ENCODE measurements around the gene SRC. TPM values are rescaled to one million over a fixed set of nuclear protein-coding genes. Genes with fewer than 3 reads are reported as not detected.

SRC gene
- total RNA-seq, 1 experiment from 2014 or later: 42.3 TPM

GRCh38 chr20:37380864-37381579 is 35.1 kb downstream of the SRC start:
- Histone ChIP-seq H3K27ac (ENCODE audit: low read depth, low read length) (peak overlapping the region; percentile 60; the same call in 1 of the 2 replicates), H3K4me1 (ENCODE audit: control insufficient read depth in 1 of 2, insufficient read depth in 2 of 2, low read length in 2 of 2) (peaks cover 25 to 74% of the 10 kb centered on the region in 2 experiments), H3K4me2 (ENCODE audit: low read length) (no peak overlapping the region), H3K9me2 (ENCODE audit: insufficient read depth) (no peaks in the 10 kb centered on the region), H4K20me1 (ENCODE audit: insufficient read depth) (no peaks in the 10 kb centered on the region), H3K4me3 (replicated peaks in 1 of 2; ENCODE audit: low read depth in 1 of 2, low read length in 2 of 2) (no peak overlapping the region), H3K79me2 (ENCODE audit: insufficient read depth, low read length) (peaks cover 54% of the 10 kb centered on the region), H3K36me3 (ENCODE audit: control insufficient read depth in 1 of 2, insufficient read depth in 2 of 2, low read length in 2 of 2) (peaks cover 0 to 12% of the 10 kb centered on the region in 2 experiments; a peak in 1 of 4 replicates), H2AFZ (ENCODE audit: low read depth, low read length, poor library complexity, severe bottlenecking) (no peak overlapping the region), H3K9ac (ENCODE audit: low read length) (no peak overlapping the region), H3K27me3 (ENCODE audit: insufficient read depth, low read length) (no peaks in the 10 kb centered on the region), H3K9me3 (ENCODE audit: control insufficient read depth in 1 of 2, insufficient read depth in 1 of 2, low read depth in 1 of 2, low read length in 2 of 2) (no peaks in the 10 kb centered on the region)
- CTCF ChIA-PET: no interaction called here
- POLR2A ChIA-PET: no interaction called here
- intact Hi-C loops (cut with micrococcal nuclease): loop anchor here (5.0 kb wide), 1 partner anchor 89 kb away; no protein-coding TSS in a partner anchor
- no peak for DNase-seq (ENCODE audit: low read depth, low spot score)
- TF ChIP-seq SP1 (IDR thresholded peaks at IDR 0.05; ENCODE audit: low read depth): no peak
- TF ChIP-seq YY1 (IDR thresholded peaks at IDR 0.05; ENCODE audit: extremely low read depth, insufficient replicate concordance, low read depth, low read length): no peak
- TF ChIP-seq CEBPB (IDR thresholded peaks at IDR 0.05; ENCODE audit: low read depth): no peak
- TF ChIP-seq, protein P1, sequence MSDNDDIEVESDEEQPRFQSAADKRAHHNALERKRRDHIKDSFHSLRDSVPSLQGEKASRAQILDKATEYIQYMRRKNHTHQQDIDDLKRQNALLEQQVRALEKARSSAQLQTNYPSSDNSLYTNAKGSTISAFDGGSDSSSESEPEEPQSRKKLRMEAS (IDR thresholded peaks at IDR 0.05): no peak
- no peak for TF ChIP-seq POLR2AphosphoS5 (IDR thresholded peaks at IDR 0.05; ENCODE audit: low read depth, low read length)
- TF ChIP-seq, protein P2, sequence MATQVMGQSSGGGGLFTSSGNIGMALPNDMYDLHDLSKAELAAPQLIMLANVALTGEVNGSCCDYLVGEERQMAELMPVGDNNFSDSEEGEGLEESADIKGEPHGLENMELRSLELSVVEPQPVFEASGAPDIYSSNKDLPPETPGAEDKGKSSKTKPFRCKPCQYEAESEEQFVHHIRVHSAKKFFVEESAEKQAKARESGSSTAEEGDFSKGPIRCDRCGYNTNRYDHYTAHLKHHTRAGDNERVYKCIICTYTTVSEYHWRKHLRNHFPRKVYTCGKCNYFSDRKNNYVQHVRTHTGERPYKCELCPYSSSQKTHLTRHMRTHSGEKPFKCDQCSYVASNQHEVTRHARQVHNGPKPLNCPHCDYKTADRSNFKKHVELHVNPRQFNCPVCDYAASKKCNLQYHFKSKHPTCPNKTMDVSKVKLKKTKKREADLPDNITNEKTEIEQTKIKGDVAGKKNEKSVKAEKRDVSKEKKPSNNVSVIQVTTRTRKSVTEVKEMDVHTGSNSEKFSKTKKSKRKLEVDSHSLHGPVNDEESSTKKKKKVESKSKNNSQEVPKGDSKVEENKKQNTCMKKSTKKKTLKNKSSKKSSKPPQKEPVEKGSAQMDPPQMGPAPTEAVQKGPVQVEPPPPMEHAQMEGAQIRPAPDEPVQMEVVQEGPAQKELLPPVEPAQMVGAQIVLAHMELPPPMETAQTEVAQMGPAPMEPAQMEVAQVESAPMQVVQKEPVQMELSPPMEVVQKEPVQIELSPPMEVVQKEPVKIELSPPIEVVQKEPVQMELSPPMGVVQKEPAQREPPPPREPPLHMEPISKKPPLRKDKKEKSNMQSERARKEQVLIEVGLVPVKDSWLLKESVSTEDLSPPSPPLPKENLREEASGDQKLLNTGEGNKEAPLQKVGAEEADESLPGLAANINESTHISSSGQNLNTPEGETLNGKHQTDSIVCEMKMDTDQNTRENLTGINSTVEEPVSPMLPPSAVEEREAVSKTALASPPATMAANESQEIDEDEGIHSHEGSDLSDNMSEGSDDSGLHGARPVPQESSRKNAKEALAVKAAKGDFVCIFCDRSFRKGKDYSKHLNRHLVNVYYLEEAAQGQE (IDR thresholded peaks at IDR 0.05; ENCODE audit: low read depth): no peak
- TF ChIP-seq SIN3A (IDR thresholded peaks at IDR 0.05; ENCODE audit: low read depth): no peak
- no peak for TF ChIP-seq FOSL1 (IDR thresholded peaks at IDR 0.05; ENCODE audit: low read depth)
- TF ChIP-seq EZH2phosphoT487 (IDR thresholded peaks at IDR 0.05; ENCODE audit: borderline replicate concordance): no peak
- no peak for TF ChIP-seq CTCF (IDR thresholded peaks at IDR 0.05 in 2 of 3, conservative IDR thresholded peaks at IDR 0.05 in 1 of 3; ENCODE audit: borderline replicate concordance in 1 of 3, insufficient read depth in 1 of 3, low read depth in 2 of 3, low read length in 2 of 3)
- no peak for TF ChIP-seq ZFX (IDR thresholded peaks at IDR 0.05)
- TF ChIP-seq ATF3 (IDR thresholded peaks at IDR 0.05): no peak
- no peak for TF ChIP-seq EZH2 (IDR thresholded peaks at IDR 0.05)
- no peak for TF ChIP-seq ZBTB33 (IDR thresholded peaks at IDR 0.05; ENCODE audit: extremely low read depth, insufficient replicate concordance, low read length)
- no peak for TF ChIP-seq POLR2A (IDR thresholded peaks at IDR 0.05; ENCODE audit: borderline replicate concordance, extremely low read depth, insufficient read depth, insufficient read length)
- TF ChIP-seq TCF7L2 (IDR thresholded peaks at IDR 0.05; ENCODE audit: borderline replicate concordance, extremely low read depth, insufficient read depth, insufficient read length): no peak
- TF ChIP-seq CBX3 (IDR thresholded peaks at IDR 0.05; ENCODE audit: low read depth): no peak
- no TSS peak for BruUV-seq (replicated peaks)
- no peak for ATAC-seq
- RAD21 ChIA-PET (ENCODE audit: low non-redundant PET in 1 of 2, low total read pairs in 2 of 2, uncharacterized antibody in 2 of 2, unreplicated experiment in 2 of 2): no interaction called here

All from HCT116 (cell line).